ENCODE measurements around the gene TDRD7. TPM values are rescaled to one million over a fixed set of nuclear protein-coding genes. Genes with fewer than 3 reads are reported as not detected.

The TDRD7 gene
- total and polyA plus RNA-seq, 5 donors = 5.1 to 10.2 (median 9.2) TPM

DNA sequence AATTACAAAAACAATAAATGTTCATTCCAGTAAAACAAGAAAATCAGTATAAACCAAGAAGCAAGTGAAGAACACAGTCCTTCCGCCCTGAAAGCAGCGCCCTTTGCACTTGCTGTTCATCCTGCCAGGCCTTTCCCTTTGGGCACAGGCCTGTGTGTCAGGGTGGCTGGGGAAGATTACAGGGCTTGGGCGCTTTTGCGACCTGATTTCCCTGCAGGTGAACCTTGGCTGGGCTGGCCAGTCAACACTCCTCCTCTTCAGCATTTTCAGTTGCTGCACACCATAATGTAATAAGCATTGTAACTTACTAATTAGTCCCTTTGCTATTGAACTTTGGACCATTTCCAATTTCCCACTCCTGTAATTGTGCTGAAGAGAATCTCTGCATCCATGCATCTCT, 38.6 kb upstream of the TDRD7 start:
- H3K4me1 ChIP-seq (ENCODE audit: control insufficient read depth, insufficient read depth, low read length) = no peaks in the 10 kb centered on the region
- DNase-seq (no peak), ATAC-seq (no peak)
- no peak overlapping the region for H3K4me3 ChIP-seq (ENCODE audit: low read length)
- WGBS = 93% methylated on average over 4 of the region's 4 CpGs
- intact Hi-C loops (cut with DNase I) = no loop called here
- H3K27ac ChIP-seq (ENCODE audit: low read length) = no peak overlapping the region
- no peaks in the 10 kb centered on the region for H3K9me3 ChIP-seq (ENCODE audit: control insufficient read depth, low read length)
- H3K27me3 ChIP-seq (ENCODE audit: control insufficient read depth, insufficient read depth) = no peaks in the 10 kb centered on the region

DNA sequence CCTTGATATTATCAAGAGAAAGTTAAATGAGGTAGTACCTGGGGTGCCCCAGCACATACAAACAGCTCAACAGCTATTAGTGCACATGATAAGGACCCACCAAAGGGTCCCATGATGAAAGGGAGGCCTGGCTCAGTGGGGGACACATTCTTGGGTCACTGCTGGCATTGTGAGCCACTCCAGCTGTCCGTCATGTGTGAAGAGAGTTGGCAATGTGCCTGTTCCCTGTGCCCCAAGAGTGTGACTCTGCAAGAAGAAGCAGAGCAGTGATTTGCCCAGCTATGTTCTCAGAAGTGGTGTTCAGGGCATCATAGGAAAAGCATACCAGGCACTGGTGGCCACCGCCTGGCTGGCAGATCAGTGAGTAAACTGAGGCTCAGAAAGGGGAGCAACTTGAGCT, 37.1 kb upstream of the TDRD7 start:
- Histone ChIP-seq H3K27ac (ENCODE audit: low read length) (no peak overlapping the region), H3K4me3 (ENCODE audit: low read length) (no peak overlapping the region), H3K9me3 (ENCODE audit: control insufficient read depth, low read length) (no peaks in the 10 kb centered on the region), H3K27me3 (ENCODE audit: control insufficient read depth, insufficient read depth) (no peaks in the 10 kb centered on the region), H3K4me1 (ENCODE audit: control insufficient read depth, insufficient read depth, low read length) (no peaks in the 10 kb centered on the region)
- 87% methylated on average over 2 of the region's 2 CpGs for WGBS
- intact Hi-C loops (cut with DNase I) = no loop called here
- ATAC-seq (no peak), DNase-seq (no peak)

DNA sequence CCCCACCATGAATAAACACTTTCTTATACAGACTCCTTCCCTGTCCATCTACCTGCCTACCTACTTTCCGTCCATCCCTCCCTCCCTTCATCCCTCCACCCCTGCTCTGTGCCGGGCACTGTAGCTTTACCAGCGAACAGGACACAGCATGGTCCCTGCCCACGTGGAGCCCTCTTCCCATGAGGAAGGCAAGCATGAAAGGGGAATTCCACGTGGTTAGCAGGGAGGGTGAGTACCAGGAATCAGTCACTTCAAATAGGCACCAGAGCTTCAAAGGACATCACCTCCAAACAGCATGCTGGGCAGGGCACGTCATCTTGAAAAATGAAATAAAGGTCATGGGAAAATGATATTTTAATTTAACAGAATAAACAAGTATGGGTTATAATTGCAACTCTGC, 35.0 kb upstream of the TDRD7 start:
- ATAC-seq = no peak
- intact Hi-C loops (cut with DNase I) = no loop called here
- 83% methylated on average over 6 of the region's 6 CpGs for WGBS

DNA sequence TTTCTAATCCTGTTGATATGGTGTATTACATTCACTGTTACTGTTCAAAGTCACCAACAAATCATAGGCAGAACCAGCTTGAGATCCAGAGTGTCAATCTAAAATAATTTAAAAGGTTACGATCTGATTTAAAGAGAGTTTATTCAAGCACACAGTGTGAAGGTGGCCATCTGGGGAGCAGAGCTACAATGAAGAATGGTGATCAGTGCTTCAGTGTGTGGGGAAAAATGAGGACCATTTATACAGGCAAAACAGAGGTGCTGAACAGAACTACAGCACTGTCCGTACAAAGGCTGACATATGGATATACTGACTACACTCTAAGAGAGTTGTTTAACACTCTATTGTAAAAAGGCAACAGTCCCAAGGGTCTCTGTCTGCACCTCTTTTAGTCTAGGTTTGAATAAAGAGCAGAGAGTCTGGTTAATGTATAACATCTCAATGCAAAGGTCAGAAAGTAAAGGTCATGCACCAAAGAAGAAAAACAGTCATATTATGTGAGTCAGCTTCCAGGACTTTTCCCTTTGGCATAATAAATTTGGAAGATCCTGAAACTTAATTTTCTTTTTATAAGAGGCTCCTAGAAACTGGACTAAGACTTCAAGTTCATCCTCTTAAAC, 29.7 kb upstream of the TDRD7 start:
- no peak for ATAC-seq
- intact Hi-C loops (cut with DNase I) = no loop called here
- DNase-seq = no peak
- H3K4me1 ChIP-seq (ENCODE audit: control insufficient read depth, insufficient read depth, low read length) = no peaks in the 10 kb centered on the region
- H3K4me3 ChIP-seq (ENCODE audit: low read length) = no peak overlapping the region
- WGBS = 85% methylated on average over 2 of the region's 2 CpGs
- no peaks in the 10 kb centered on the region for H3K9me3 ChIP-seq (ENCODE audit: control insufficient read depth, low read length)
- no peaks in the 10 kb centered on the region for H3K27me3 ChIP-seq (ENCODE audit: control insufficient read depth, insufficient read depth)
- H3K27ac ChIP-seq (ENCODE audit: low read length) = no peak overlapping the region

More for the DNA sequence above, 35.0 kb upstream of the TDRD7 start:
- Histone ChIP-seq H3K9me3 (ENCODE audit: control insufficient read depth, low read length) (no peaks in the 10 kb centered on the region), H3K27me3 (ENCODE audit: control insufficient read depth, insufficient read depth) (no peaks in the 10 kb centered on the region), H3K4me1 (ENCODE audit: control insufficient read depth, insufficient read depth, low read length) (no peaks in the 10 kb centered on the region), H3K27ac (ENCODE audit: low read length) (no peak overlapping the region), H3K4me3 (ENCODE audit: low read length) (no peak overlapping the region)
- no peak for DNase-seq

DNA sequence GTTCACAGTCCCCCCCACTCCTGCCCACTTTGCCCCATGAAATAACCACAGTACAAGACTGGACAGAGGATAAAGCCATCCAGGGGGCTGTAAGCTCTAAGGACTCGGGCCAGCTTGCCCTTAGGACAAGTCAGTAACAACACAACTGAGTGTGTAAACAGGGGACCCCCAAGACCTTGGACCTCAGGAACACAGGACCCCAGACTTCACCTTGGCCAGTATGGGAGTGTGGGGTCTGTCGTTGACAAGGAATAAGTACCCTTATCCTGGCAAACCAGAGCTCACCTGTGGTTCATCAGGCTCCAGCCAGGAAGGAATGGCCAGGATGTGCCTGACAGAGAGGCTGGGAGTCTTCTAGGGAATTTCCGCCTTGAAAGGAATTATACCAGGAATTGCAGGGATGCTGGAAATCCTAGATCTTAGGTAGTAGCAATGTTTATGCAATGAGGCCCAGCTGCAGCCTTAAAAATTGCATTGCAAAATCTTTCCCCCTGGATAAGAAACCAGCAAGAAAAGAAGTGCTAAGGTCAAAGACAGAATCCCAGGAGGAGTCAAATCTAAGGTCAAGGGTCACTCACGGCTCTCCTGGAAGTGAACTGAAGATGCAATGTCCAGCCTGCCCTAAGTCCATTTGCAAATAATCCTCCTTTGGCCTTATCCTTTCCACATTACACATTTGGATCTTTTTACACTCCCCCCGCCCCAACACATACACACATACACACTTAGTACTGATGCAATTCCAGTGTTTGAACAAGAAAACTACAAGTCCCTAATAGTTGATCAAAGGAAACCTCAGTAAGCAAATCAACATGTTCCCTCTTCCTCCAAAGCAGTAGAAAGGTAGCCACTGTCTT, 27.3 kb upstream of the TDRD7 start:
- intact Hi-C loops (cut with DNase I) = no loop called here
- 71% methylated on average over 5 of the region's 5 CpGs for WGBS
- no peak for ATAC-seq
- no peaks in the 10 kb centered on the region for H3K9me3 ChIP-seq (ENCODE audit: control insufficient read depth, low read length)
- DNase-seq = no peak
- no peaks in the 10 kb centered on the region for H3K4me1 ChIP-seq (ENCODE audit: control insufficient read depth, insufficient read depth, low read length)
- H3K4me3 ChIP-seq (ENCODE audit: low read length) = no peak overlapping the region
- H3K27me3 ChIP-seq (ENCODE audit: control insufficient read depth, insufficient read depth) = no peaks in the 10 kb centered on the region
- H3K27ac ChIP-seq (ENCODE audit: low read length) = no peak overlapping the region

- no peak overlapping the region for H3K4me3 ChIP-seq (ENCODE audit: low read length)
- H3K27me3 ChIP-seq (ENCODE audit: control insufficient read depth, insufficient read depth) = no peaks in the 10 kb centered on the region
- no peaks in the 10 kb centered on the region for H3K9me3 ChIP-seq (ENCODE audit: control insufficient read depth, low read length)
- no peak overlapping the region for H3K27ac ChIP-seq (ENCODE audit: low read length)
- H3K4me1 ChIP-seq (ENCODE audit: control insufficient read depth, insufficient read depth, low read length) = no peaks in the 10 kb centered on the region
- intact Hi-C loops (cut with DNase I) = no loop called here
- DNase-seq (no peak), ATAC-seq (no peak)
- WGBS = 85% methylated on average over 15 of the region's 15 CpGs
Observed at GRCh38 chr9:97385626-97386264, 26.2 kb upstream of the TDRD7 start.

DNA sequence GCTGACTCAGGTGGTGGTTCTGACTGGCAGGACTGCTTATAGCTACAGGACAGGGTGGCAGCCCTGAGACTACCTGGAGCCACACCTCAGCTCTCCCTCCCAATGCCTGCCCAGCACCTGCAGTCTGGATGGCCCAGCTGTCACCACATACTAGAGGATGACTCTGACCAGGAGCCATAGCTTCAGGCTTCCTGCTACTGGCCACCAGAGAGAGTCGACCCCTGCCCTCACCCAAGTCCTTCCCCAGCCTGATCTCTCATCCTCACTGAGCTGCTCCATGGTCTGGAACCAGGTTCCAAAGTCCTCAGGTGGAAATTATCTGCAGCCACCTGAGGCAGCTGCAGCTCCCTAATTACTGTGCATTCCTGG, 25.6 kb upstream of the TDRD7 start:
- DNase-seq (no peak), ATAC-seq (no peak)
- intact Hi-C loops (cut with DNase I) = no loop called here
- Histone ChIP-seq H3K4me3 (ENCODE audit: low read length) (no peak overlapping the region), H3K4me1 (ENCODE audit: control insufficient read depth, insufficient read depth, low read length) (no peaks in the 10 kb centered on the region), H3K27ac (ENCODE audit: low read length) (no peak overlapping the region), H3K27me3 (ENCODE audit: control insufficient read depth, insufficient read depth) (no peaks in the 10 kb centered on the region), H3K9me3 (ENCODE audit: control insufficient read depth, low read length) (no peaks in the 10 kb centered on the region)
- 50% methylated on average over 1 of the region's 1 CpG for WGBS

GRCh38 chr9:97386733-97387503, 25.0 kb upstream of the TDRD7 start:
- DNase-seq (peak; percentile 69 to 89 (median 85)), ATAC-seq (peak; percentile 58 to 65)
- WGBS = 4% methylated on average over 30 of the region's 30 CpGs
- Histone ChIP-seq H3K27me3 (ENCODE audit: control insufficient read depth, insufficient read depth) (no peaks in the 10 kb centered on the region), H3K4me3 (ENCODE audit: low read length) (no peak overlapping the region), H3K27ac (ENCODE audit: low read length) (no peak overlapping the region), H3K4me1 (ENCODE audit: control insufficient read depth, insufficient read depth, low read length) (no peaks in the 10 kb centered on the region), H3K9me3 (ENCODE audit: control insufficient read depth, low read length) (no peaks in the 10 kb centered on the region)
- intact Hi-C loops (cut with DNase I) = no loop called here

DNA sequence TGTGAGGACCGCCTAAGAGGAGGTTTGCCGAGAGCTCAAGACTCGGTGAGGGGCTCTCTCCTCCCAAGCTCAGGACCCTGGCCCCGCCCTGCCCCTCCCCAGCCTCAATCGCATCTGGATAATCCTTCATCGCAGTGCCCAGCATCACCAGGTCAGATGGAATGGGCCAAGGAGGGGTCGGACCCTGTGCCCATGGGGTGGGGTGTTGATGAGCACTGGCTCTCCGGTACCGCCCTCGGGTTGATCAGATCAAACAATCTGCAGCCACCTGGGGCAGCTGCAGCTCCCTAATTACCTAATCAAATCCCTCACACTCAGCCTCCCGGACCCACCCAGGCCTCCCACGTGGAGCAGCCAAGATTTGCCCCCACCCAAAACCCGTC, 24.4 kb upstream of the TDRD7 start:
- DNase-seq (no peak), ATAC-seq (no peak)
- 38% methylated on average over 13 of the region's 13 CpGs for WGBS
- Histone ChIP-seq H3K9me3 (ENCODE audit: control insufficient read depth, low read length) (no peaks in the 10 kb centered on the region), H3K27me3 (ENCODE audit: control insufficient read depth, insufficient read depth) (no peaks in the 10 kb centered on the region), H3K27ac (ENCODE audit: low read length) (no peak overlapping the region), H3K4me3 (ENCODE audit: low read length) (no peak overlapping the region), H3K4me1 (ENCODE audit: control insufficient read depth, insufficient read depth, low read length) (no peaks in the 10 kb centered on the region)
- intact Hi-C loops (cut with DNase I) = no loop called here

DNA sequence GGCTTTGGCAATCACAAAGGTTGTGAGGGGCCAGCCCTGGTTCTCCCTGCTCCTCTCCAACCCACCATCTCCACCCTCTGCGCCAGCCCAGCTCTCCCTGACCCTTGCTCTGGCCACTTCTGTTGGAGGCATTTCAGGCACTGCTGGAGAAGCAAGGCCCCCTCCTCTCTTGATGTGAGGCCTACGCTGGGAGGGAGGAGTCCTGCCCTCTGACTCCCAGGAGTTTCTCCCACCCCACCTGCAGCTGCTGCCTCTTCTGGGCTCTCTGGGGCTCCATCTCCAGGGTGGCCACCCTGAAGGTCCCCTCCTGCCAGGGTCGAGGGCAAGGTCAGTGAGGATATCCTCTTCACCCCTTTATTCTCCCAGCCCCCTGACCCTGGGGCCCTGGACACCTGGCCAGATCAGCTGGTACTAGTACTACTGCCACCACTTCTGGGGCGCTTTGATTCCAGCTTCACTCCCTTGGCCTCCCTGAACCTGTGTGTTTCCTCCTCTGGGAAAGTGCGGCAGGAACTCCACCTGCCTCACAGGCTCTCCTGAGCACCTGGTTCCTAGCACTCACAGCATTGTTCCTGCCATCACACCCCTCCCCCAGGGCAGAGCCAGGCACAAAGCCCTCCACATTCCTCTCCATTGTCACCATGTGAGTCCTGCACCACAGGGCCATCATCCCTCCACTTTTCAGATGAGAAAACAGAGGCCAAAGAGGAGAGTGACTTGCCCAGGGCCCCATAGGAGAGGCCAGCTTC, 23.8 kb upstream of the TDRD7 start:
- no peak overlapping the region for H3K4me3 ChIP-seq (ENCODE audit: low read length)
- no peaks in the 10 kb centered on the region for H3K9me3 ChIP-seq (ENCODE audit: control insufficient read depth, low read length)
- no peak overlapping the region for H3K27ac ChIP-seq (ENCODE audit: low read length)
- intact Hi-C loops (cut with DNase I) = no loop called here
- ATAC-seq (no peak), DNase-seq (no peak)
- no peaks in the 10 kb centered on the region for H3K4me1 ChIP-seq (ENCODE audit: control insufficient read depth, insufficient read depth, low read length)
- WGBS = 74% methylated on average over 5 of the region's 5 CpGs
- H3K27me3 ChIP-seq (ENCODE audit: control insufficient read depth, insufficient read depth) = no peaks in the 10 kb centered on the region

All from right cardiac atrium (tissue), 5 donors.